ENCODE measurements around the gene RAB40B.

The RAB40B gene

DNA sequence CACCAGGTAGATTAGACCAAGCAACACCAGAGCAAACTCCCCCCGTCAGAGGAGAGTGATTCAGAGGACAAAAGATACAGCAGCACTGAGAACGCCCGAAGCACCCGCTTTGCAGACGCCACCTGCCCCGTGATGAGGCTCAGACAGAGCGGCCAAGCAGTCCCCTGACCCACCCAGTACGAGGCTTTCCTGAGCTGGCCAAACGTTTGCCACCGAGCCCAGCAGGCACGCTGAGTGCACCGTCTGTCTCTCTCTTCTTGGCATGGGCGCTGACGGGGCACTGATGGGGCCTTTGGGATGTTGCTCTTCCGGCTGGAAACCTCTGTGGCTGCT is 30.9 kb downstream of the RAB40B start:
- Histone ChIP-seq H3K27me3 (ENCODE audit: insufficient read depth, low read length, poor library complexity) (no peaks in the 10 kb centered on the region), H3K9ac (ENCODE audit: low read length) (no peak overlapping the region), H3K36me3 (ENCODE audit: control insufficient read depth, insufficient read depth, low read length) (no peaks in the 10 kb centered on the region), H3K79me2 (ENCODE audit: control insufficient read depth, insufficient read depth, low read length) (no peaks in the 10 kb centered on the region), H2AK5ac (ENCODE audit: low read length) (no peak overlapping the region), H3K79me1 (ENCODE audit: low read length) (no peaks in the 10 kb centered on the region), H3K4ac (ENCODE audit: low read depth, low read length) (no peak overlapping the region), H3K56ac (ENCODE audit: low read length) (no peak overlapping the region), H2BK5ac (ENCODE audit: low read length) (no peak overlapping the region), H2BK15ac (replicated peaks; ENCODE audit: low read depth) (no peak overlapping the region), H3K4me3 (ENCODE audit: low read length) (no peak overlapping the region), H4K8ac (ENCODE audit: low read depth, low read length) (no peak overlapping the region), H4K5ac (ENCODE audit: low read length) (no peak overlapping the region), H3K23ac (ENCODE audit: low read length) (no peak overlapping the region), H3K4me1 (ENCODE audit: control insufficient read depth, low read depth, low read length) (peaks cover 2% of the 10 kb centered on the region), H3K18ac (ENCODE audit: low read length) (no peak overlapping the region), H2BK120ac (ENCODE audit: low read depth, low read length) (no peak overlapping the region), H3K4me2 (ENCODE audit: low read length) (no peak overlapping the region), H3K27ac (ENCODE audit: low read depth, low read length) (no peak overlapping the region)
- DNase-seq, result no peak
- no CpG with 5 or more reads among the region's 15 CpGs for WGBS (ENCODE audit: extremely low coverage, insufficient coverage, low lambda C conversion rate)

DNA sequence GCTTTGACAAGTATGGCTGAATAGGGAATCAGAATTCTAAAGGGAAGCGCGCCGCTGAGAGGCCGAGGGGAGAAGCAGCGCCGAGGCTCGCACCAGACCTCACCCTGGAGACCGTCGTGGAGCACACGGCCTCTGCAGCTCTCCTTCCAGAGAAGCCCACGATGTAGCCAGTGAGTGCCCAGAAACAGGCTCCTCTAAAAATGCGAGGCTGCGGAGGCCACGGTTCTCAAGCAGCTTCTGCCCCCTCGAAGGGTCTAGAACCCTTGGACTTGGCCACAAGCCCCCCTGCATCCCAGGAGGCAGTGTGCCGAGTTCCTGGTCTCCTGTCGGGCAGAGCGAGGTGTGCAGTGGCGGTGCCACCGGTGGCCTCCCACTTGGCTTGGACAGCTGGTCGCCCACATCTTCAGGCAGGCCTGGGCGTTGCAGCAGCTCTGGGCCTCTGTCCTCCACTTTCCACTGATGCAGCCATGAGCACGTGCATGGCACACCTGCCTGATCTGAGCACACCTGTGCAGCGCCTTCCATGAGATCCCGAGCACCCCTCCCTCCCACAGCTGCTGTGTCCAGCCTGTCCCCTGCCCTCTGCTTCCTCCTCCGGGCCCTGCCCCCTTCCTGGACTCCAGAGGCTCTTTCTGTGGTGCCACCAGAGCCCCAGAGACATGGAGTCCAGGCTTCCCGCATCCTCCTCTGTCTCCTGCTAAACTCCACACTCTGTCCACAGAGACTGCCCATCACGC is 31.4 kb downstream of the RAB40B start:
- no CpG with 5 or more reads among the region's 28 CpGs for WGBS (ENCODE audit: extremely low coverage, insufficient coverage, low lambda C conversion rate)
- H3K4me3 ChIP-seq (ENCODE audit: low read length), result no peak overlapping the region
- H4K8ac ChIP-seq (ENCODE audit: low read depth, low read length), result no peak overlapping the region
- no peak overlapping the region for H3K56ac ChIP-seq (ENCODE audit: low read length)
- no peak overlapping the region for H3K23ac ChIP-seq (ENCODE audit: low read length)
- no peak overlapping the region for H3K4me2 ChIP-seq (ENCODE audit: low read length)
- no peaks in the 10 kb centered on the region for H3K79me1 ChIP-seq (ENCODE audit: low read length)
- H4K5ac ChIP-seq (ENCODE audit: low read length), result no peak overlapping the region
- H3K36me3 ChIP-seq (ENCODE audit: control insufficient read depth, insufficient read depth, low read length), result no peaks in the 10 kb centered on the region
- no peak overlapping the region for H2BK15ac ChIP-seq (replicated peaks; ENCODE audit: low read depth)
- no peak overlapping the region for H2BK120ac ChIP-seq (ENCODE audit: low read depth, low read length)
- H3K4me1 ChIP-seq (ENCODE audit: control insufficient read depth, low read depth, low read length), result peaks cover 2% of the 10 kb centered on the region
- no peaks in the 10 kb centered on the region for H3K79me2 ChIP-seq (ENCODE audit: control insufficient read depth, insufficient read depth, low read length)
- H3K4ac ChIP-seq (ENCODE audit: low read depth, low read length), result no peak overlapping the region
- H2BK5ac ChIP-seq (ENCODE audit: low read length), result no peak overlapping the region
- H3K27ac ChIP-seq (ENCODE audit: low read depth, low read length), result no peak overlapping the region
- H2AK5ac ChIP-seq (ENCODE audit: low read length), result no peak overlapping the region
- no peaks in the 10 kb centered on the region for H3K27me3 ChIP-seq (ENCODE audit: insufficient read depth, low read length, poor library complexity)
- DNase-seq, result no peak
- H3K18ac ChIP-seq (ENCODE audit: low read length), result no peak overlapping the region
- no peak overlapping the region for H3K9ac ChIP-seq (ENCODE audit: low read length)

DNA sequence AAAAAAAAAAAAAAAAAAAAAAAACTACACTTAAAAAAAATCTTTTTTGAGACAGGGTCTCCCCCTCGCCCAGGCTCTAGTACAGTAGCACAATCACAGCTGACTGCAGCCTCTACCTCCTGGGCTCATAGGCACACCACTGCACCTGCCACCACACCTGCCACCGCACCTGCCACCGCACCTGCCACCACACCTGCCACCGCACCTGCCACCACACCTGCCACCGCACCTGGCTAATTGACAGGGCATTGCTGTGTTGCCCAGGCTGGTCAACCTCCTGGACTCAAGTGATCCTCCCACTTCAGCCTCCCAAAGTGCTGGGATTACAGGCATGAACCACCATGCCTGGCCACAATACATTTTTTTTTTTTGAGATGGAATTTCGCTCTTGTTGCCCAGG is 32.6 kb downstream of the RAB40B start:
- Histone ChIP-seq H3K79me1 (ENCODE audit: low read length) (no peaks in the 10 kb centered on the region), H3K23ac (ENCODE audit: low read length) (no peak overlapping the region), H3K4me2 (ENCODE audit: low read length) (no peak overlapping the region), H3K79me2 (ENCODE audit: control insufficient read depth, insufficient read depth, low read length) (no peaks in the 10 kb centered on the region), H3K56ac (ENCODE audit: low read length) (no peak overlapping the region), H3K18ac (ENCODE audit: low read length) (no peak overlapping the region), H3K4ac (ENCODE audit: low read depth, low read length) (no peak overlapping the region), H3K4me1 (ENCODE audit: control insufficient read depth, low read depth, low read length) (peaks cover 2% of the 10 kb centered on the region), H3K4me3 (ENCODE audit: low read length) (no peak overlapping the region), H2BK120ac (ENCODE audit: low read depth, low read length) (no peak overlapping the region), H4K8ac (ENCODE audit: low read depth, low read length) (no peak overlapping the region), H3K27ac (ENCODE audit: low read depth, low read length) (no peak overlapping the region), H2BK15ac (replicated peaks; ENCODE audit: low read depth) (no peak overlapping the region), H3K27me3 (ENCODE audit: insufficient read depth, low read length, poor library complexity) (no peaks in the 10 kb centered on the region), H4K5ac (ENCODE audit: low read length) (no peak overlapping the region), H3K9ac (ENCODE audit: low read length) (no peak overlapping the region), H2BK5ac (ENCODE audit: low read length) (no peak overlapping the region), H2AK5ac (ENCODE audit: low read length) (no peak overlapping the region), H3K36me3 (ENCODE audit: control insufficient read depth, insufficient read depth, low read length) (no peaks in the 10 kb centered on the region)
- WGBS (ENCODE audit: extremely low coverage, insufficient coverage, low lambda C conversion rate), result no CpG with 5 or more reads among the region's 6 CpGs
- DNase-seq, result no peak

DNA sequence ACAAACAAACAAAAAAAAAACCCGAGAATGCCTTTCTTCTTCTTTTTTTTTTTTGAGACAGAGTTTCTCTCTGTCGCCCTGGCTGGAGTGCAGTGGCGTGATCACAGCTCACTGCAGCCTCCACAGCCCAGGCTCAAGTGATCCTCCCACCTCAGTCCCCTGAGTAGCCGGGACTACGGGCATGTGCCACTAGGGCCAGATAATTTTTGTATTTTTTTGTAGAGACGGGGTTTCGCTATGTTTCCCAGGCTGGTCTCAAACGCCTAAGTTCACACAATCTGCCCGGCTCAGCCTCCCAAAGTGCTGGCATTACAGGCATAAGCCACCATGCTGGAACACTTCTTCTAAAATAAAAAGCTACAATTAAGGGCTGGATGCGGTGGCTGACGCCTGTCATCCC is 33.3 kb downstream of the RAB40B start:
- no peak overlapping the region for H3K4ac ChIP-seq (ENCODE audit: low read depth, low read length)

DNA sequence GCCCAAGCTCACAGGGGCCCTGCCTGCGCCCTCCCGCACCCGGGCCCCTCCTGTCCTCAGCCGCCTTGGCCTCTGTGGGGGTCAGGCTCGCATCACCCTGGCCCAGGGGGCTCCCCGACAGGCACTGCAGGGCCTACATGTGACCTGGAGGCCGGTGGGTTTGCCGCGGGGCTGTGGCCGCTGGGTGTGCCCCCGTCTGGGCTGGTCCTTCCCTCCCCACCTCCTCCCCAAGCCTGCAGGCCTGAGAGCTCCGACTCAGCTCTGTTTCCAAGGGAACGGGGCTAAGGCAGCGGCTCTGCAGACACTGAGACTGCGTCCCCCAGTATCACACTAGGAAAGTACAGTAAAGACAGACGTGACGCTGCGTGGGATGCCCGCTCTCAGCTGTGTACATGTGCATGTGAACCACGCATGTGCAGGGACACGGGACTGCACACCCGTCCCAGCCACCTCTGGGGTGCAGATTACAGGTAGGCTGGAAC is 33.8 kb downstream of the RAB40B start:
- H3K4me1 ChIP-seq (ENCODE audit: control insufficient read depth, low read depth, low read length), result peaks cover 2% of the 10 kb centered on the region
- no peak overlapping the region for H3K4me3 ChIP-seq (ENCODE audit: low read length)
- H3K4ac ChIP-seq (ENCODE audit: low read depth, low read length), result no peak overlapping the region
- no peak for DNase-seq
- no peak overlapping the region for H3K4me2 ChIP-seq (ENCODE audit: low read length)
- no peak overlapping the region for H4K5ac ChIP-seq (ENCODE audit: low read length)
- H2BK120ac ChIP-seq (ENCODE audit: low read depth, low read length), result no peak overlapping the region
- no peak overlapping the region for H2AK5ac ChIP-seq (ENCODE audit: low read length)
- H2BK15ac ChIP-seq (replicated peaks; ENCODE audit: low read depth), result no peak overlapping the region
- H3K79me2 ChIP-seq (ENCODE audit: control insufficient read depth, insufficient read depth, low read length), result no peaks in the 10 kb centered on the region
- no peak overlapping the region for H3K9ac ChIP-seq (ENCODE audit: low read length)
- no peak overlapping the region for H3K56ac ChIP-seq (ENCODE audit: low read length)
- H3K18ac ChIP-seq (ENCODE audit: low read length), result no peak overlapping the region
- no peak overlapping the region for H4K8ac ChIP-seq (ENCODE audit: low read depth, low read length)
- H3K27ac ChIP-seq (ENCODE audit: low read depth, low read length), result no peak overlapping the region
- H3K79me1 ChIP-seq (ENCODE audit: low read length), result no peaks in the 10 kb centered on the region
- no CpG with 5 or more reads among the region's 22 CpGs for WGBS (ENCODE audit: extremely low coverage, insufficient coverage, low lambda C conversion rate)
- H3K27me3 ChIP-seq (ENCODE audit: insufficient read depth, low read length, poor library complexity), result no peaks in the 10 kb centered on the region
- H3K23ac ChIP-seq (ENCODE audit: low read length), result no peak overlapping the region
- no peak overlapping the region for H2BK5ac ChIP-seq (ENCODE audit: low read length)
- H3K36me3 ChIP-seq (ENCODE audit: control insufficient read depth, insufficient read depth, low read length), result no peaks in the 10 kb centered on the region

More for the DNA sequence above, 33.3 kb downstream of the RAB40B start:
- H3K79me1 ChIP-seq (ENCODE audit: low read length), result no peaks in the 10 kb centered on the region
- no peak overlapping the region for H3K4me2 ChIP-seq (ENCODE audit: low read length)
- no peak overlapping the region for H2BK120ac ChIP-seq (ENCODE audit: low read depth, low read length)
- no peak overlapping the region for H2BK15ac ChIP-seq (replicated peaks; ENCODE audit: low read depth)
- no peaks in the 10 kb centered on the region for H3K27me3 ChIP-seq (ENCODE audit: insufficient read depth, low read length, poor library complexity)
- no peak overlapping the region for H2AK5ac ChIP-seq (ENCODE audit: low read length)
- no peak for DNase-seq
- WGBS (ENCODE audit: extremely low coverage, insufficient coverage, low lambda C conversion rate), result no CpG with 5 or more reads among the region's 11 CpGs
- H3K56ac ChIP-seq (ENCODE audit: low read length), result no peak overlapping the region
- H4K8ac ChIP-seq (ENCODE audit: low read depth, low read length), result no peak overlapping the region
- H4K5ac ChIP-seq (ENCODE audit: low read length), result no peak overlapping the region
- no peak overlapping the region for H3K18ac ChIP-seq (ENCODE audit: low read length)
- no peaks in the 10 kb centered on the region for H3K36me3 ChIP-seq (ENCODE audit: control insufficient read depth, insufficient read depth, low read length)
- H3K79me2 ChIP-seq (ENCODE audit: control insufficient read depth, insufficient read depth, low read length), result no peaks in the 10 kb centered on the region
- no peak overlapping the region for H3K9ac ChIP-seq (ENCODE audit: low read length)
- no peak overlapping the region for H3K23ac ChIP-seq (ENCODE audit: low read length)
- H3K27ac ChIP-seq (ENCODE audit: low read depth, low read length), result no peak overlapping the region
- H3K4me1 ChIP-seq (ENCODE audit: control insufficient read depth, low read depth, low read length), result peaks cover 2% of the 10 kb centered on the region
- no peak overlapping the region for H2BK5ac ChIP-seq (ENCODE audit: low read length)
- no peak overlapping the region for H3K4me3 ChIP-seq (ENCODE audit: low read length)

DNA sequence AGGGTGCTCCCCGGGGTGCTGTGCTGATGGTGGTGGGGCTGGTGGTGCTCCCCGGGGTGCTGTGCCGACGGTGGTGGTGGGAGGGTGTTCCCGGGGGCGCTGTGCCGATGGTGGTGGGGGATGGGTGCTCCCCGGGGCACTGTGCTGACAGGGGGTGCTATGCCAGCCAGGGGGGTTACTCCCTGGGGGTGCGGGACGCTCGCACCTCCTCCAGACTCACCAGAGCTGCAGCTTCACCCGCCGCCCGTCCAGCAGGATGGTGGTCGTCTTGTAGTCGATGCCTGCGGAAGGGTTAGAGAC is 34.3 kb downstream of the RAB40B start:
- Histone ChIP-seq H3K79me1 (ENCODE audit: low read length) (no peaks in the 10 kb centered on the region), H4K8ac (ENCODE audit: low read depth, low read length) (no peak overlapping the region), H3K27me3 (ENCODE audit: insufficient read depth, low read length, poor library complexity) (no peaks in the 10 kb centered on the region), H3K36me3 (ENCODE audit: control insufficient read depth, insufficient read depth, low read length) (no peaks in the 10 kb centered on the region), H2AK5ac (ENCODE audit: low read length) (no peak overlapping the region), H3K27ac (ENCODE audit: low read depth, low read length) (no peak overlapping the region), H3K4ac (ENCODE audit: low read depth, low read length) (no peak overlapping the region), H2BK120ac (ENCODE audit: low read depth, low read length) (no peak overlapping the region), H3K4me3 (ENCODE audit: low read length) (no peak overlapping the region), H2BK5ac (ENCODE audit: low read length) (no peak overlapping the region), H2BK15ac (replicated peaks; ENCODE audit: low read depth) (no peak overlapping the region), H3K4me1 (ENCODE audit: control insufficient read depth, low read depth, low read length) (peaks cover 2% of the 10 kb centered on the region), H3K79me2 (ENCODE audit: control insufficient read depth, insufficient read depth, low read length) (no peaks in the 10 kb centered on the region), H3K56ac (ENCODE audit: low read length) (no peak overlapping the region), H3K4me2 (ENCODE audit: low read length) (no peak overlapping the region), H3K23ac (ENCODE audit: low read length) (no peak overlapping the region), H3K18ac (ENCODE audit: low read length) (no peak overlapping the region), H3K9ac (ENCODE audit: low read length) (no peak overlapping the region), H4K5ac (ENCODE audit: low read length) (no peak overlapping the region)
- WGBS (ENCODE audit: extremely low coverage, insufficient coverage, low lambda C conversion rate), result no CpG with 5 or more reads among the region's 17 CpGs
- DNase-seq, result no peak
